ENCODE data around the gene CCDC63. TPM values are rescaled to one million over a fixed set of nuclear protein-coding genes. Genes with fewer than 3 reads are reported as not detected.

CCDC63 gene
- not detected for polyA plus RNA-seq (2012; ENCODE audit: insufficient read depth, insufficient read length)

GRCh38 chr12:110846615-110847566, at the start of gene CCDC63:
TSS of gene CCDC63 (plus strand) at chr12:110846987. CDS start at chr12:110852955, 5,968 bp downstream.
- H3K4me3 ChIP-seq (ENCODE audit: low read length): peak within 1 kb of the TSS; percentile 10; the same call in 1 of the 2 replicates
- DNase-seq (ENCODE audit: low read depth, low spot score): no peak

DNA sequence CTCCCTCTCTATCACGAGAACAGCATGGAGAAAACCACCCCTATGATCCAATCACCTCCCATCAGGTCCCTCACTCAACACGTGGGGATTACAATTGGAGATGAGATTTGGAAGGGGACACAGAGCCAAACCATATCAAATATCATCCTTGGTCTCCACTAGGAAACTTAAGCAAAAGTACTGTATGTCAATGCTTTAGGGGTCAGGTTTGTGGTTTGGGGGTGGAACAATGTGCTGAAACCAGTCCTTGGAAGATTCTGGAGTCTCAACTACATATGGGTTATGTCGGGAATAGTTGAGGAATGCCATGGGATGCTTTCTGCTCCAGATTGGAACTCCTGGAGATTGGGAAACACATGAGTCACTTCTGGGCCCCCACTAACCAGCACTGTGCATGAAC, 48.3 kb upstream of the CCDC63 start:
- H3K4me3 ChIP-seq (ENCODE audit: low read length): no peak overlapping the region
- no peak for DNase-seq (ENCODE audit: low read depth, low spot score)

- no peak for DNase-seq (ENCODE audit: low read depth, low spot score)
- no peak overlapping the region for H3K4me3 ChIP-seq (ENCODE audit: low read length)
These were observed 44.3 kb upstream of the CCDC63 start for GRCh38 chr12:110802489-110802888.

DNA sequence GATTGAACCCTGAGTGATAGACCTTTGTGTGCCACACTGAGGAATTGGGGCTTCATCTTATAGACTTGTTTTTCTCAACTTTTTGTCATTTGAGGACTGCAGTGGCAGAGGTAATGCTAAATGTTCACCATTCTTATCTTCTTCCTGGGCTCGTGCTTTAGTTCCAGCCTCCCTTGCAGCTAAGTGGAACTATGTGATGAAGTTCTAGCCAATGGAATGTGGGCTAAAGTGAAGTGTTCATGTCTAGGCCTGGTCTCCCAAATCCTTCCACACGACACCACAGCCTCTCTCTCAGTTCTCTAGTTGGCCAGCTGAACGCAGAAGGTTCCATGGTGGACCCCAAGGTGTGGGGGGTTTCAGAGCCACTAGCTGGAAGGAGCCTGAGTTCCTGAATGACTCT, 42.4 kb upstream of the CCDC63 start:
- H3K4me3 ChIP-seq (ENCODE audit: low read length): no peak overlapping the region
- DNase-seq (ENCODE audit: low read depth, low spot score): no peak

DNA sequence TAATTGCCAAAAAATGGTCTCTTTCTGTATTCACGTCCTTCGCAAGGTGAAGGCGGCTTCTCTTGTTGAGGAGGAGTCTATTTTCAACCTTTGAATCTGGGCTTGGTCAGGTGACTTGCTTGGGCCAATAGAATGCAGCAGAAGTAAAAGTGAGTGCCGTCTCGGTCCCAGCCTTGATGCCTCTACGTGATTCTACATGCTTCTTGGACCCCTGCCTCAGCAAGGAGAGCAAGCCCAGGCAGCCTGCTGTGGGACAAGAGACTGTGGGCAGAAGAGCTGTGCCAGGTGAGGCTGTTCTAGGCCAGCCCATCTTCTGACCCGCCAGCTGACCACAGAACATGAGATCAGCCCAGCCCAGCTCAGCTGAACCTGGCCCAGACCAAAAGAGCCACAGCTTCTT, 39.1 kb upstream of the CCDC63 start:
- DNase-seq (ENCODE audit: low read depth, low spot score): no peak
- H3K4me3 ChIP-seq (ENCODE audit: low read length): no peak overlapping the region

DNA sequence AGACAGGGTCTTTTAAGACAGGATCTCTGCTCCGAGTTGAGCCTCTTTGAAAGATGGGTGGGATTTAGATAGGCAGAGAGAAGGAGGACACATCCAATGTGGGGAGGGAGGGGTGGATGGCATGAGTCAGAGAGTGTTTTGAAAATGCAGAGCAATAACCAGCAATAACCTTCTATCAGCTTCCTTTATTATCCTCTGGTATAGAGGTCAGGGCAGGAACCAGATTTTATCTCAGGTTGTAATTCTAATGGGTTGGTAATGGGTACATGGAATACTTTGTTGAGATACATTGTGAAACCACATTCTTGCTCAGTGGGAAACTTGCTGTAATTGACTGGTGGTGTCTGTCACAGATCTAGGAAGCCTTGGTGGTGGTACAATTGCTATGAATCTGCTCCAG, 37.6 kb upstream of the CCDC63 start:
- no peak overlapping the region for H3K4me3 ChIP-seq (ENCODE audit: low read length)
- no peak for DNase-seq (ENCODE audit: low read depth, low spot score)

- no peak overlapping the region for H3K4me3 ChIP-seq (ENCODE audit: low read length)
- DNase-seq (ENCODE audit: low read depth, low spot score): no peak
These were observed 34.8 kb upstream of the CCDC63 start for GRCh38 chr12:110811972-110812371.

DNA sequence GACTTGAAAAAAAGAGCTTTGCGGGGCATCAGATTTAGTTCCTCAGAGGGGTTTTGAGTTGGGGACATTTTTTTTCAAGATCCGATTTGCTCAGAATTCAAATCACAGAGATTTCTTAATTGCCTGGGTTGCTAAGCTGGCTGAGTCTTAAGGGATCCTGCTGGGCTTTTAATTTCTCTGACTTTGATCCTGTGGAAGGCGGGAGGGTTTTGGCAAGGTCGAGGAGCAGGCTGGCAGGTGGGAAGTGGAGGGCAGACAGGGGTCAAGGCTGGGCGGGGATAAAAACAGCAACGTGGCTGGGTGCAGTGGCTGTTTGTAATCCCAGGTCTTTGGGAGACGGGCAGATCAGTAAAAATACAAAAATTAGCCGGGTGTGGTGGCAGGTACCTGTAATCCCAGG, 33.5 kb upstream of the CCDC63 start:
- DNase-seq (ENCODE audit: low read depth, low spot score): no peak

DNA sequence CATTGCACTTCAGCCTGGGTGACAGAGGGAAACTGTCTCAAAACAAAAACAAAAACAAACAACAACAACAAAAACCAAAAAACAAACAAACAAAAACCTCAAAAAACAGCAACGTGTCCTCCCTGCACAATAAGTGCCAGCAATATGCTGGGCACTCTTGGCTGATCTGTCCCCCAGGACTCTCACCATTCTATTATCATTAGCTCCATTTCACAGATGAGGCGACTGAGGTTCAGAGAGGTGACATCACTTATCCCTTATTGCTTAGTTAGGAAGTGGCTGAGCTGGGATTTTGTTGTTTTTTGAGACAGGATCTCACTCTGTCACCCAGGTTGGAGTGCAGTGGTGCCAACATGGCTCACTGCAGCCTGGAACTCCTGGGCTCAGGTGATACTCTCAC, 33.0 kb upstream of the CCDC63 start:
- no peak for DNase-seq (ENCODE audit: low read depth, low spot score)
- no peak overlapping the region for H3K4me3 ChIP-seq (ENCODE audit: low read length)

More for the DNA sequence above, 33.5 kb upstream of the CCDC63 start:
- H3K4me3 ChIP-seq (ENCODE audit: low read length): no peak overlapping the region

GRCh38 chr12:110816248-110816647, 30.5 kb upstream of the CCDC63 start:
- DNase-seq (ENCODE audit: low read depth, low spot score): no peak
- no peak overlapping the region for H3K4me3 ChIP-seq (ENCODE audit: low read length)

DNA sequence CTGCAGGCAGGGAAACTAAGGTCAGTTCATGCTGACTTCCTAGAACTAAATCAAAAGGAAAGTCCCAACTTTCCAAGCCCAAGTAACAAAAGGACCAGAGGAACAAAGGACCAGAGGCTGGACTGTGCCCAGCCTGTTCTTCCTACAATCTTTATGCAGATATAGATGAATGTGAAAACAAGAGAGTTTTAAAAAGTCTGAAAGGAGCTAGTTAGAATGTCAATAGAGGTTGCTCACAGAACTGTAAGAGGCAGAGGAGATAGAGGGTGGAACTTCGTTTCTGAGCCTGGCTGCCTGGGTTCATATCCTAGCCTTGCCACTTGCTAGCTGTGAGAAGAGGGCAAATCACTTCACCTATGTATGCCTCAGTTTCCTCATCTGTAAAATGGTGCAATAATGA, 30.0 kb upstream of the CCDC63 start:
- H3K4me3 ChIP-seq (ENCODE audit: low read length): no peak overlapping the region
- no peak for DNase-seq (ENCODE audit: low read depth, low spot score)

DNA sequence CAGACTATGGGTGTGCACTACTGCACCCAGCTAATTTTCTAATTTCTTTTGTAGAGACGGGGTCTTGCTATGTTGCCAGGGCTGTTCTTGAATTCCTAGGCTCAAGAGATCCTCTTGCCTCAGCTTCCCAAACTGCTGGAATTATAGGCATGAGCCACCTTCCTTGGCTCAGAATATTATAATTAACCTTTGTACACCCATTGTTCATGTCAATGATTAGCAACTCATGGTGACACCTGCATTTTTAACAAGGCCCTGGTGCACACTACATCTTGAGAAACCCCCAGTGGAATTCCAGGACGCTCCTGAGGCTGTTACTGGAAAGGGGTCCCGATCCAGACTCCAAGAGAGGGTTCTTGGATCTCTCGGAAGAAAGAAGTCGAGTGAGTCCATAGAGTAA, 28.3 kb upstream of the CCDC63 start:
- H3K4me3 ChIP-seq (ENCODE audit: low read length): no peak overlapping the region

DNA sequence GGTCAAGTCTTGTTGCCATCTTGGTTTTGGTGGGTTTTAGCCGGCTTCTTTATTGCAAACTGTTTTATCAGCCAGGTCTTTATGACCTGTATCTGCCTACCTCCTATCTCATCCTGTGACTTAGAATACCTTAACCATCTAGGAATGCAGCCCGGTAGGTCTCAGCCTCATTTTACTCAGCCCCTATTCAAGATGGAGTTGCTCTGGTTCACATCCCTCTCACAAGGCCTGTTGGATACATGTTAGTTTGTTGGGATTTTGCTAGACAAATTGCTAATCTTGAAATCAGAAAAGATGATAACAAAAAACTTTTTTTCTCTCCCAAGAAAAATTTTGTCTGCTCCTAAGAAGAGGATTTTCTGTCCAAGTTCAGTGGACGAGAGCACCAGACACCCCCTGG, 27.6 kb upstream of the CCDC63 start:
- DNase-seq (ENCODE audit: low read depth, low spot score): no peak
- H3K4me3 ChIP-seq (ENCODE audit: low read length): no peak overlapping the region

More for the DNA sequence above, 28.3 kb upstream of the CCDC63 start:
- DNase-seq (ENCODE audit: low read depth, low spot score): no peak

DNA sequence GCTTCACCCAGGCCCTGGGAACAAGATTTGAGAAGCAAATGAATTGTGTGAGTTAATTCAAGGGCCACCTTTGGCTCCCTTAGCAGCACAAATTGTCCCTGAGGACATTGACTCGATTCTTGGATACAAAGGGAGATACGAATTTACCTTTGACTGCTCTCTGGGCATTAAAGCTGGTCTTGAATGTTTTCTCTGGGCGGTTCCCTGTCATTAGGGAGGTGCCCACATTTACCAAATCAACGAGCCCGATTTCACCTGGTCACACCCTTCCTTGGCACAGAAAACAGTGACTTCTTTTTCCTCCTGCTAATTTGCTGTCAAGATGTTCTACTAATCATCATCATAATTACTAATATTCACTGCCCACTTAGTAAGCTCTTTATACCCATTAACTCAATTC, 27.1 kb upstream of the CCDC63 start:
- no peak for DNase-seq (ENCODE audit: low read depth, low spot score)

GRCh38 chr12:110821917-110822316, 24.9 kb upstream of the CCDC63 start:
- DNase-seq (ENCODE audit: low read depth, low spot score): no peak
- no peak overlapping the region for H3K4me3 ChIP-seq (ENCODE audit: low read length)

More for the DNA sequence above, 27.1 kb upstream of the CCDC63 start:
- H3K4me3 ChIP-seq (ENCODE audit: low read length): no peak overlapping the region

- no peak overlapping the region for H3K4me3 ChIP-seq (ENCODE audit: low read length)
- DNase-seq (ENCODE audit: low read depth, low spot score): no peak
These were observed 23.9 kb upstream of the CCDC63 start for GRCh38 chr12:110822821-110823415.

DNA sequence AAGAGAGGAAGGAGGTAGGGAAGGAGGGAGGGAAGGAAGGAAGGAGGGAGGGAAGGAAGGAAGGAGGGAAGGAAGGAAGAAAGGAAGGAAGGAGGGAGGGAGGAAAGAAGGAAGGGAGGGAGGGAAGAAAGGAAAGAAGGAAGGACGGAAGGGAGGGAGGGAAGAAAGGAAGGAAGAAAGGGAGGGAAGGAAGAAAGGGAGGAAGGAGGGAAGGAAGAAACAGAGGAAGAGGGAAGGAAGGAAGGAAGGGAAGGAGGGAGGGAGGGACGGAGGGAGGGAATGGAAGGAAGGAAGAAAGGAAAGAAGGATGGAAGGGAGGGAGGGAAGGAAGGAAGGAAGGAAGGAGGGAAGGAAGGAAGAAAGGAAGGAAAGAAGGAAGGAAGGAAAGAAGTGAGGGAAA, 22.4 kb upstream of the CCDC63 start:
- H3K4me3 ChIP-seq (ENCODE audit: low read length): no peak overlapping the region
- no peak for DNase-seq (ENCODE audit: low read depth, low spot score)

GRCh38 chr12:110825530-110825929, 21.3 kb upstream of the CCDC63 start:
- H3K4me3 ChIP-seq (ENCODE audit: low read length): no peak overlapping the region
- no peak for DNase-seq (ENCODE audit: low read depth, low spot score)

DNA sequence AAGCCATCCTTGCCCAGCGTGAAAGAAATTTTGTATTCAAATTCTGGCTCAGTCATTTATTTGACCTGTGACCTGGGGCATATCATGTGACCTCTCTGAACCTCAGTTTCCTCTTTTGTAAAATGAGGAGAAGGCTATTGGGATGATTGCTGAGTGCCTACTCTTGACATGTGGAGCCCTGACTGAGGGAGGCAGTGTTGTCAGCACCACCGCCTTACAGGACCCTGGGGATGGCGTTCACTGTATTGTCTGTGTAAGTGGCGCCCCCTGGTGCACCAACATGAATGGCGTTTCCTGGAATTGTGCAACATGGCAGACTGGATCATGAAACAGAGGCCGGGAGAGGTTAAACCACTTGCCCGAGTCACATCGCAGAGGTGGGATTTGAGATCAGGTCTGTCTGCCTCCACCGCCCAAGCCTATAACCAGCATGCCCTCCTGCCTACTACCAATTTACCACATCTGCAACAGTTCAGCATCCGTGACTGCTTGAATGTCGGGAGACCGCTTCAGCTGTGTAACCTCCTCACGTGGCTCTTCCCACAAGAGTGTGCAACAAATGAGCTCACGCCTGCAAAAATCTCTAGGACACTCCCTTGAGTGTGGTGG, 20.1 kb upstream of the CCDC63 start:
- DNase-seq (ENCODE audit: low read depth, low spot score): peak; percentile 78
- H3K4me3 ChIP-seq (ENCODE audit: low read length): peak overlapping the region; percentile 34

GRCh38 chr12:110829308-110829707, 17.5 kb upstream of the CCDC63 start:
- no peak for DNase-seq (ENCODE audit: low read depth, low spot score)
- no peak overlapping the region for H3K4me3 ChIP-seq (ENCODE audit: low read length)

Measured in Jurkat, Clone E6-1 (cell line).